Left lung (tissue), 10 donors: Measurements from ENCODE around the gene ABCD1. TPM values are rescaled to one million over a fixed set of nuclear protein-coding genes. Genes with fewer than 3 reads are reported as not detected.
A peak's percentile ranks its signal among the peaks of the same experiment; 100 is the strongest.

Experiments
- ATAC-seq: fragments of 200-7000 bp; cut with Tn5 transposase; one replicate; pipeline ENCODE4 v1.9.1; 2020; ENCODE audit warnings: moderate library complexity
- DNase-seq, 4 donors: peaks; one replicate each; pipeline ENCODE4 v3.0.0-alpha.2; 2013 to 2020
- H3K27ac ChIP-seq, 2 donors: fragments of 200-600 bp; sonication (generic) in 1 of 2; one replicate each; pipeline versions ENCODE4 v1.5.0 to v1.8.0; 2020 to 2021
- H3K27me3 ChIP-seq, 2 donors: fragments of 200-600 bp; sonication (generic) in 1 of 2; one replicate each; pipeline versions ENCODE4 v1.5.0 to v1.8.0; 2020 to 2021
- H3K36me3 ChIP-seq, 2 donors: fragments of 200-600 bp; sonication (generic) in 1 of 2; one replicate each; pipeline versions ENCODE4 v1.5.0 to v1.8.0; 2020 to 2021
- H3K4me1 ChIP-seq, 2 donors: fragments of 200-600 bp; one replicate each; pipeline ENCODE4 v1.8.0; 2021
- H3K4me3 ChIP-seq, 2 donors: fragments of 200-600 bp; sonication (generic) in 1 of 2; one replicate each; pipeline versions ENCODE4 v1.5.0 to v1.8.0; 2020 to 2021; ENCODE audit warnings: mild to moderate bottlenecking in 1 of 2
- H3K9me3 ChIP-seq, 2 donors: fragments of 200-600 bp; sonication (generic) in 1 of 2; one replicate each; pipeline versions ENCODE4 v1.5.0 to v1.8.0; 2020 to 2021
- CTCF ChIP-seq, 2 donors: fragments of 200-600 bp; sonication (generic) in 1 of 2; IDR thresholded peaks; one replicate each; pipeline versions ENCODE4 v1.5.0 to v1.8.0; 2021; ENCODE audit warnings: antibody characterized with exemption in 2 of 2
- intact Hi-C, 2 donors: fragments of 100-400 bp; cut with DNase I; formaldehyde crosslinking; loops; one replicate each; pipeline versions ENCODE4 v1.11.2 to v1.14.2; 2022
- polyA plus RNA-seq, 6 donors: library from polyadenylated mRNA; unstranded; fragments of 120-200 nt; gene quantifications; one replicate each; pipeline ENCODE4 v1.2.1, GENCODE V29; 2013; ENCODE audit not compliant: insufficient read length in 6 of 6
- total RNA-seq, 2 donors: library from RNA; stranded (reverse); fragmentation: NEBNext Ultra II Directional; extraction: Animal tissue kit (Norgen Biotek cat#: 25700); gene quantifications; one replicate each; pipeline ENCODE4 v1.2.1, GENCODE V29; 2021
- donor health status: DM: no; HTN: yes; CAD: no.
- donor health status: DM: no; HTN: no; CAD: no.

ABCD1 gene
- total and polyA plus RNA-seq, 8 donors: 6.5 to 18.5 (median 10.0) TPM

- H3K4me1 ChIP-seq: no peaks in the 10 kb centered on the region
- H3K36me3 ChIP-seq: peaks cover 0 to 72% of the 10 kb centered on the region in 2 donors
- no peak for TF ChIP-seq CTCF (IDR thresholded peaks at IDR 0.05)
- DNase-seq (no peak), ATAC-seq (no peak)
- H3K27me3 ChIP-seq: no peaks in the 10 kb centered on the region
- no peaks in the 10 kb centered on the region for H3K9me3 ChIP-seq
- H3K27ac ChIP-seq: no peak overlapping the region
- intact Hi-C loops: no loop called here
- H3K4me3 ChIP-seq: no peak overlapping the region
Observed at GRCh38 chrX:153700376-153700945, 24.2 kb upstream of the ABCD1 start.

- H3K27ac ChIP-seq: no peak overlapping the region
- ATAC-seq: no peak
- H3K4me3 ChIP-seq: no peak overlapping the region
- TF ChIP-seq CTCF (IDR thresholded peaks at IDR 0.05): no peak
- H3K4me1 ChIP-seq: no peaks in the 10 kb centered on the region
- no peak for DNase-seq
- H3K9me3 ChIP-seq: no peaks in the 10 kb centered on the region
- no peaks in the 10 kb centered on the region for H3K27me3 ChIP-seq
- H3K36me3 ChIP-seq: peaks cover 0 to 76% of the 10 kb centered on the region in 2 donors
- intact Hi-C loops: no loop called here
Observed at GRCh38 chrX:153700967-153701366, 23.7 kb upstream of the ABCD1 start.

- DNase-seq: no peak
- no peak overlapping the region for H3K27ac ChIP-seq
- intact Hi-C loops: no loop called here
- no peak overlapping the region for H3K4me3 ChIP-seq
- TF ChIP-seq CTCF (IDR thresholded peaks at IDR 0.05): no peak
- no peaks in the 10 kb centered on the region for H3K4me1 ChIP-seq
- peaks cover 0 to 69% of the 10 kb centered on the region in 2 donors for H3K36me3 ChIP-seq
- no peaks in the 10 kb centered on the region for H3K27me3 ChIP-seq
- no peak for ATAC-seq
- H3K9me3 ChIP-seq: no peaks in the 10 kb centered on the region
Observed at GRCh38 chrX:153701706-153702105, 22.9 kb upstream of the ABCD1 start.

GRCh38 chrX:153702336-153703035 lies 22.2 kb upstream of the ABCD1 start:
- DNase-seq (no peak), ATAC-seq (no peak)
- Histone ChIP-seq H3K27ac (no peak overlapping the region), H3K9me3 (no peaks in the 10 kb centered on the region), H3K4me1 (no peaks in the 10 kb centered on the region), H3K27me3 (no peaks in the 10 kb centered on the region), H3K36me3 (peaks cover 0 to 61% of the 10 kb centered on the region in 2 donors), H3K4me3 (no peak overlapping the region)
- intact Hi-C loops: no loop called here
- TF ChIP-seq CTCF (IDR thresholded peaks at IDR 0.05): no peak

GRCh38 chrX:153703036-153703370 lies 21.7 kb upstream of the ABCD1 start:
- TF ChIP-seq CTCF (IDR thresholded peaks at IDR 0.05): no peak
- Histone ChIP-seq H3K27me3 (no peaks in the 10 kb centered on the region), H3K4me1 (no peaks in the 10 kb centered on the region), H3K36me3 (peaks cover 0 to 60% of the 10 kb centered on the region in 2 donors), H3K27ac (no peak overlapping the region), H3K4me3 (no peak overlapping the region), H3K9me3 (no peaks in the 10 kb centered on the region)
- DNase-seq (peak in 1 of 4 donors; percentile 57), ATAC-seq (peak; percentile 76)
- intact Hi-C loops: no loop called here
